ENCODE measurements around the gene SLC34A3. TPM values are rescaled to one million over a fixed set of nuclear protein-coding genes. Genes with fewer than 3 reads are reported as not detected.
A peak's percentile ranks its signal among the peaks of the same experiment; 100 is the strongest.

Gene SLC34A3
- polyA plus RNA-seq, 3 donors from 2014 or later = not detected

DNA sequence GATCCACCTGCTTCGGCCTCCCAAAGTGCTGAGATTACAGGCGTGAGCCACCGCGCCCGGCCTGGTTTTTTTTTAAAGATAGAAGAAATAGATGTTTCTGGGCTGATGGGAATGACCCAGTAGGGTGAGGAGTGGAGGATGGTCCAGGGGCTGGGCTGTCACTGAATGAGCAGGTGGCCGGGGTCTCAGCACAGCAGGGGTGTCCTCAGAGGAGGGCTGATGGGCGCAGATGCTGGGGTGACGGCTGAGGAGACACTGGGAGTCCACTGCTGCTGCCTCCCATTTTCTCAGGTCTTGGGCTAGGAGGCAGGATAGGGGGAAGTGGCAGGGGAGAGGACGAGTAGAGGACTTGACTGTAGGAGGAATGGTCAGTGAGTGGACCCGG, 44.5 kb downstream of the SLC34A3 start:
- H3K9me3 Mint-ChIP-seq = no peaks in the 10 kb centered on the region
- H3K27me3 Mint-ChIP-seq (ENCODE audit: low read depth in 3 of 3) = peaks cover 0 to 4% (median 4%) of the 10 kb centered on the region in 3 donors
- peak overlapping the region in 4 of 6 donors; percentile 10 to 45 (median 31) for H3K27ac Mint-ChIP-seq
- peaks cover 0 to 5% (median 0%) of the 10 kb centered on the region in 3 donors for H3K36me3 Mint-ChIP-seq
- DNase-seq = no peak
- H3K4me1 Mint-ChIP-seq = peaks cover 19 to 27% of the 10 kb centered on the region in 2 donors
- H3K4me3 Mint-ChIP-seq = peak overlapping the region in 4 of 5 donors; percentile 1 to 54 (median 22)

- H3K36me3 Mint-ChIP-seq = peaks cover 0 to 5% (median 0%) of the 10 kb centered on the region in 3 donors
- peak overlapping the region in 3 of 5 donors; percentile 1 to 22 (median 21) for H3K4me3 Mint-ChIP-seq
- H3K27me3 Mint-ChIP-seq (ENCODE audit: low read depth in 3 of 3) = peaks cover 0 to 4% (median 4%) of the 10 kb centered on the region in 3 donors
- H3K9me3 Mint-ChIP-seq = no peaks in the 10 kb centered on the region
- DNase-seq = no peak
- H3K4me1 Mint-ChIP-seq = peaks cover 19 to 28% of the 10 kb centered on the region in 2 donors
- H3K27ac Mint-ChIP-seq = peak overlapping the region; percentile 10 to 57 (median 45)
These were observed 45.1 kb downstream of the SLC34A3 start for GRCh38 chr9:137275588-137276472.

DNA sequence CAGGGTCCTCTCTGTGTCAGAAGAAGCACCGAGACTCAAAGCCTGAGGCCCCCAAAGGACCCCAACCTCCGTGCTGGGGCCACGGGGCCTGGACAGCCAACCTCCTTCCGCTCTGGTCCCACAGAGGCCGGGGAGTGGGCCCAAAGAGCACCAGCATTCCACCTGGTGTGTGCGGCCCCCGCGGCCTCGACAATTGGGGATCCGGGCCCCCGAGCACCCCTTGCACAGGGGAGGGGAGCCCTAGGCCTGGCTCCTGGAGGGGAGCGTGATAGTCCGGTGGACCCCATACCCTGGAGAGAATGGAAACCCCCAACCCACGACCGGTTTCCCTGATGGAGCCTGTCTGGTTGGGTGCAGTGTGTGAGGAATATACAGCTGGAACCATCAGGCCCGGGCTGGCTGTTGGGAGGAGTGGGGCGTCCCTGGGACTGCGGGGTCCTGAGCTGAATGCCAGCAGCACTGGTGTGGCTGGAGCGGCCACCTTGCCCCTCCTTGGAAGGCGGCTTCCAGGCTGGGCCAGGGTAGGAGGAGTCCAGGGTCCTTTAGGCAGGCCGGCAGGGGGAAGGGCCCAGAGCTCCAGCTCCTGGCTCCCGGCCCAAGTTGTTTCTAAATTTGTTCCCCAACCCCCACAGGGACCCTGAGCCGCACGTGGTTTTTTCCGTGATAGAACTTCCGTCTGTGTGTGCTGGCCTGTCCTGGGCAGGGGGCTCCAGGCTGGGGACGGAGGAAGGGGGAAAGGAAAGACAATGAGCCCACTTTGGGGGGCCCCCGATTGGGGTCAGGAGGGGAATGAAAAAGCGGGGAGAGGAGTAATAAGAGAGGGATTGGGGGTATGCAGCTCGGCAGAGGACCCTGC, 46.0 kb downstream of the SLC34A3 start:
- Mint-ChIP-seq H3K9me3 (no peaks in the 10 kb centered on the region), H3K27me3 (ENCODE audit: low read depth in 3 of 3) (peaks cover 0 to 4% (median 2%) of the 10 kb centered on the region in 3 donors), H3K4me3 (peak overlapping the region; percentile 68 to 94 (median 89)), H3K36me3 (peaks cover 0 to 5% (median 0%) of the 10 kb centered on the region in 3 donors), H3K4me1 (peaks cover 12 to 21% of the 10 kb centered on the region in 2 donors), H3K27ac (peak overlapping the region in 5 of 6 donors; percentile 80 to 88 (median 81))
- DNase-seq = no peak

GRCh38 chr9:137277329-137278041, 46.8 kb downstream of the SLC34A3 start, which contains the start of gene TOR4A:
Gene TOR4A (plus strand): TSS chr9:137277726. CDS start chr9:137278690, 964 bp downstream.
- peaks cover 0 to 4% (median 2%) of the 10 kb centered on the region in 3 donors for H3K27me3 Mint-ChIP-seq (ENCODE audit: low read depth in 3 of 3)
- no peaks in the 10 kb centered on the region for H3K9me3 Mint-ChIP-seq
- peak within 1 kb of the TSS; percentile 72 to 88 (median 85) for H3K27ac Mint-ChIP-seq
- peaks cover 1 to 6% (median 2%) of the 10 kb centered on the region in 3 donors for H3K36me3 Mint-ChIP-seq
- peak; percentile 51 to 53 (median 53) for DNase-seq
- H3K4me1 Mint-ChIP-seq = peaks cover 14 to 22% of the 10 kb centered on the region in 2 donors
- peak within 1 kb of the TSS; percentile 89 to 94 (median 92) for H3K4me3 Mint-ChIP-seq

DNA sequence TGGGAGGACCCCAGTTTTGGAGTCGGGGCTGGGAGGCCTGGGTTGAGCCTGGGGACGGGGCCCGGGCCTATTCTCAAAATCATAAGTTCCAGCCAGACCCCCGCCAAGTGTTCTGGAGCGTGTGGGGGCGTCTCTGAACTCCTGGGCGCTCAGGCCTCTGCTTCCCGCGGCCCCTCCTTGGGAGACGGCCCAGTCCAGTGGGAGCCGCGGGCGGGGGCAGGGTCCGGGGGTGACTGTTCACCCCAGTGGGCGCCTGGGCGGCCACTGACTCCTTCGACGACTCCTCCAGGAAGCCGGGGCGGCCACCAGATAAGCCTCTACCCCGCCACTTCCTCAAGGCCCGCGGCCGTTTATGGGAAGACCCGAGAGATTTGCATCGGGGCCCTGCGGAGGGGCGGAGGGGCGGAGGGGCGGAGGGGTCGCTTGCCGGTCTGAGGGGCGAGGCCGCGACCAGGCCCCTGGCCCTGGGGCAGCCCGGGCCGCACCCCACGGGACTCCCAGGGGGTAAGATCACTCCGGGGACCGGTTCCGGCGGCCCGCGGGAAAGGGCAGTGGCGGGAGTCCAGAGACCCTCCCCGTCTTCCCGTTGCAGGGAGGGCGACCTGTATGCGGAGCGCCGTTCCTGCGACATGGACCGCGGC, 47.5 kb downstream of the SLC34A3 start:
- H3K9me3 Mint-ChIP-seq = no peaks in the 10 kb centered on the region
- DNase-seq = no peak
- H3K27ac Mint-ChIP-seq = peak overlapping the region; percentile 40 to 88 (median 82)
- peaks cover 0 to 4% (median 2%) of the 10 kb centered on the region in 3 donors for H3K27me3 Mint-ChIP-seq (ENCODE audit: low read depth in 3 of 3)
- peaks cover 18 to 23% of the 10 kb centered on the region in 2 donors for H3K4me1 Mint-ChIP-seq
- H3K4me3 Mint-ChIP-seq = peak overlapping the region; percentile 89 to 94 (median 92)
- H3K36me3 Mint-ChIP-seq = peaks cover 4 to 9% (median 5%) of the 10 kb centered on the region in 3 donors

- Mint-ChIP-seq H3K36me3 (peaks cover 4 to 5% (median 4%) of the 10 kb centered on the region in 3 donors), H3K4me3 (peak overlapping the region in 1 of 5 donors; percentile 29), H3K27ac (no peak overlapping the region), H3K9me3 (no peaks in the 10 kb centered on the region), H3K27me3 (ENCODE audit: low read depth in 3 of 3) (peaks cover 0 to 4% (median 2%) of the 10 kb centered on the region in 3 donors), H3K4me1 (peaks cover 11 to 23% of the 10 kb centered on the region in 2 donors)
- DNase-seq = no peak
These were observed 48.3 kb downstream of the SLC34A3 start for GRCh38 chr9:137278721-137279711.

GRCh38 chr9:137279741-137280473, 49.2 kb downstream of the SLC34A3 start:
- Mint-ChIP-seq H3K27ac (peak overlapping the region in 1 of 6 donors; percentile 24), H3K4me3 (peak overlapping the region; percentile 32 to 62 (median 36))
- DNase-seq = no peak

GRCh38 chr9:137280474-137281344, 50.0 kb downstream of the SLC34A3 start:
- Mint-ChIP-seq H3K4me3 (peak overlapping the region in 3 of 5 donors; percentile 48 to 62 (median 49)), H3K4me1 (peaks cover 11 to 16% of the 10 kb centered on the region in 2 donors), H3K27me3 (ENCODE audit: low read depth in 3 of 3) (peaks cover 0 to 4% (median 2%) of the 10 kb centered on the region in 3 donors), H3K9me3 (no peaks in the 10 kb centered on the region), H3K36me3 (peaks cover 4 to 5% (median 4%) of the 10 kb centered on the region in 3 donors), H3K27ac (peak overlapping the region in 1 of 6 donors; percentile 24)
- DNase-seq = peak; percentile 45 to 53 (median 50)

More at GRCh38 chr9:137279741-137280473, 49.2 kb downstream of the SLC34A3 start:
- Mint-ChIP-seq H3K27me3 (ENCODE audit: low read depth in 3 of 3) (peaks cover 0 to 4% (median 2%) of the 10 kb centered on the region in 3 donors), H3K9me3 (no peaks in the 10 kb centered on the region), H3K36me3 (peaks cover 4 to 5% (median 4%) of the 10 kb centered on the region in 3 donors), H3K4me1 (peaks cover 11 to 20% of the 10 kb centered on the region in 2 donors)

- Mint-ChIP-seq H3K9me3 (no peaks in the 10 kb centered on the region), H3K27ac (peak overlapping the region in 4 of 6 donors; percentile 22 to 66 (median 58)), H3K4me1 (peaks cover 11 to 16% of the 10 kb centered on the region in 2 donors), H3K4me3 (peak overlapping the region in 3 of 5 donors; percentile 17 to 44 (median 23)), H3K36me3 (peaks cover 4 to 5% (median 4%) of the 10 kb centered on the region in 3 donors), H3K27me3 (ENCODE audit: low read depth in 3 of 3) (peaks cover 0 to 4% (median 2%) of the 10 kb centered on the region in 3 donors)
- no peak for DNase-seq
These were observed 50.8 kb downstream of the SLC34A3 start for GRCh38 chr9:137281345-137282116.

All from immature natural killer cell (primary cell).